ENCODE measurements around the gene PPP2R3B. TPM values are rescaled to one million over a fixed set of nuclear protein-coding genes. Genes with fewer than 3 reads are reported as not detected.

PPP2R3B gene
- total RNA-seq, 4 donors from 2014 or later = 7.8 to 27.9 (median 11.6) TPM

DNA sequence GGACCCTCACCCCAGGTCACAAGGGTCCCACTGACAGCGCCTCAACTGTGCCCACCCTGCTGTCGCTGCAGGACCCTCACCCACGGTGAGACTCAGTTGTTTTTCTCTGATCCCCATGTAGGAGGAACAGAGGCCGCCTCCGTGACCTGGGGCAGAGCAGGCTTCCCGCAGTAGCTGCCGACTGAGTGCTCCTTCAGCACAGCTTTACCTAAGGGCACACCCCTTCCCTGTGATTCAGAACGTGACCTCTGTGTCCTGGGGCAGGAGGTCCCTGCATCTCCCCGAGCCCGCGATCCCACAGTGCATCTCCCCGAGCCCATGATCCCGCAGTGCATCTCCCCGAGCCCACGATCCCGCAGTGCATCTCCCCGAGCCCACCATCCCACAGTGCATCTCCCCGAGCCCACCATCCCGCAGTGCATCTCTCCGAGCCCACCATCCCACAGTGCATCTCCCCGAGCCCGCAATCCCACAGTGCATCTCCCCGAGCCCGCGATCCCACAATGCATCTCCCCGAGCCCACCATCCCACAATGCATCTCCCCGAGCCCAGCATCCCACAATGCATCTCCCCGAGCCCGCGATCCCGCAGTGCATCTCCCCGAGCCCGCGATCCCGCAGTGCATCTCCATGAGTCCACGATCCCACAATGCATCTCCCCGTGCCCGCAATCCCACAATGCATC lies 23.6 kb downstream of the PPP2R3B start:
- H3K27ac ChIP-seq = no peak overlapping the region
- H3K4me3 ChIP-seq = no peak overlapping the region
- in situ Hi-C loops (cut with MboI; ENCODE audit: low pct_ligation_motif_present in 1 of 4, low pct_unique_long_range_greater_than_20kb in 1 of 4, low sequenced_read_pairs in 3 of 4) (no loop called here), intact Hi-C loops (cut with DNase I; ENCODE audit: low total_unique reads) (no loop called here)
- H3K27me3 ChIP-seq = no peaks in the 10 kb centered on the region
- no peaks in the 10 kb centered on the region for H3K4me1 ChIP-seq
- TF ChIP-seq POLR2A (IDR thresholded peaks at IDR 0.05) = no peak
- TF ChIP-seq, protein P1, sequence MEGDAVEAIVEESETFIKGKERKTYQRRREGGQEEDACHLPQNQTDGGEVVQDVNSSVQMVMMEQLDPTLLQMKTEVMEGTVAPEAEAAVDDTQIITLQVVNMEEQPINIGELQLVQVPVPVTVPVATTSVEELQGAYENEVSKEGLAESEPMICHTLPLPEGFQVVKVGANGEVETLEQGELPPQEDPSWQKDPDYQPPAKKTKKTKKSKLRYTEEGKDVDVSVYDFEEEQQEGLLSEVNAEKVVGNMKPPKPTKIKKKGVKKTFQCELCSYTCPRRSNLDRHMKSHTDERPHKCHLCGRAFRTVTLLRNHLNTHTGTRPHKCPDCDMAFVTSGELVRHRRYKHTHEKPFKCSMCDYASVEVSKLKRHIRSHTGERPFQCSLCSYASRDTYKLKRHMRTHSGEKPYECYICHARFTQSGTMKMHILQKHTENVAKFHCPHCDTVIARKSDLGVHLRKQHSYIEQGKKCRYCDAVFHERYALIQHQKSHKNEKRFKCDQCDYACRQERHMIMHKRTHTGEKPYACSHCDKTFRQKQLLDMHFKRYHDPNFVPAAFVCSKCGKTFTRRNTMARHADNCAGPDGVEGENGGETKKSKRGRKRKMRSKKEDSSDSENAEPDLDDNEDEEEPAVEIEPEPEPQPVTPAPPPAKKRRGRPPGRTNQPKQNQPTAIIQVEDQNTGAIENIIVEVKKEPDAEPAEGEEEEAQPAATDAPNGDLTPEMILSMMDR (IDR thresholded peaks at IDR 0.05) = no peak
- TF ChIP-seq EP300 (IDR thresholded peaks at IDR 0.05; ENCODE audit: low read depth) = no peak
- no peak for TF ChIP-seq POLR2AphosphoS5 (IDR thresholded peaks at IDR 0.05)
- DNase-seq = no peak
- 66 to 78% methylated on average over 25 to 37 of the region's 38 CpGs for WGBS, 2 donors (ENCODE audit: low coverage in 1 of 2)
- H3K9me3 ChIP-seq = peaks cover 7 to 11% of the 10 kb centered on the region in 2 donors
- peaks cover 0 to 10% (median 3%) of the 10 kb centered on the region in 4 donors for H3K36me3 ChIP-seq

DNA sequence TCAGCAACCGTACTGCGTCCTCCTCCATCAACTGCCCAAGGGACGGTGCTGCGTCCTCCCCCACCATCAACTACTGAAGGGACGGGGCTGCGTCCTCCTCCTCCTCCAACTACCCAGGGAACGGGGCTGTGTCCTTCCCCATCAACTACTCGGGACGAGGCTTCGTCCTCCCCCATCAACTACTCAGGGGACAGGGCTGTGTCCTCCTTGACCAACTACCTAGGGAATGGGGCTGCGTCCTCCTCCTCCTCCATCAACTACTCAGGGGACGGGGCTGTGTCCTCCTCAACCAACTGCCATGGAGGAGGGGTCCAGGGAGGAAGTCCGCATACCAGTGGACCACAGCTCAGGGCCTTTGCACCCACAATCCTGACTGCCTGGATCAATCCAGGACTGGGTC lies 24.4 kb downstream of the PPP2R3B start:
- no peak overlapping the region for H3K27ac ChIP-seq
- 96% methylated on average over 13 of the region's 13 CpGs; no CpG with 5 or more reads in 1 of the 2 donors for WGBS, 2 donors (ENCODE audit: low coverage in 1 of 2)
- no peaks in the 10 kb centered on the region for H3K4me1 ChIP-seq
- peaks cover 7 to 11% of the 10 kb centered on the region in 2 donors for H3K9me3 ChIP-seq
- H3K36me3 ChIP-seq = peaks cover 0 to 10% (median 3%) of the 10 kb centered on the region in 4 donors
- in situ Hi-C loops (cut with MboI; ENCODE audit: low pct_ligation_motif_present in 1 of 4, low pct_unique_long_range_greater_than_20kb in 1 of 4, low sequenced_read_pairs in 3 of 4) = no loop called here
- H3K4me3 ChIP-seq = no peak overlapping the region
- H3K27me3 ChIP-seq = no peaks in the 10 kb centered on the region
- no peak for DNase-seq
- TF ChIP-seq POLR2A (IDR thresholded peaks at IDR 0.05) = no peak
- TF ChIP-seq EP300 (IDR thresholded peaks at IDR 0.05; ENCODE audit: low read depth) = no peak
- no peak for TF ChIP-seq POLR2AphosphoS5 (IDR thresholded peaks at IDR 0.05)
- TF ChIP-seq, protein P1 (IDR thresholded peaks at IDR 0.05) = no peak
- intact Hi-C loops (cut with DNase I; ENCODE audit: low total_unique reads) = no loop called here

DNA sequence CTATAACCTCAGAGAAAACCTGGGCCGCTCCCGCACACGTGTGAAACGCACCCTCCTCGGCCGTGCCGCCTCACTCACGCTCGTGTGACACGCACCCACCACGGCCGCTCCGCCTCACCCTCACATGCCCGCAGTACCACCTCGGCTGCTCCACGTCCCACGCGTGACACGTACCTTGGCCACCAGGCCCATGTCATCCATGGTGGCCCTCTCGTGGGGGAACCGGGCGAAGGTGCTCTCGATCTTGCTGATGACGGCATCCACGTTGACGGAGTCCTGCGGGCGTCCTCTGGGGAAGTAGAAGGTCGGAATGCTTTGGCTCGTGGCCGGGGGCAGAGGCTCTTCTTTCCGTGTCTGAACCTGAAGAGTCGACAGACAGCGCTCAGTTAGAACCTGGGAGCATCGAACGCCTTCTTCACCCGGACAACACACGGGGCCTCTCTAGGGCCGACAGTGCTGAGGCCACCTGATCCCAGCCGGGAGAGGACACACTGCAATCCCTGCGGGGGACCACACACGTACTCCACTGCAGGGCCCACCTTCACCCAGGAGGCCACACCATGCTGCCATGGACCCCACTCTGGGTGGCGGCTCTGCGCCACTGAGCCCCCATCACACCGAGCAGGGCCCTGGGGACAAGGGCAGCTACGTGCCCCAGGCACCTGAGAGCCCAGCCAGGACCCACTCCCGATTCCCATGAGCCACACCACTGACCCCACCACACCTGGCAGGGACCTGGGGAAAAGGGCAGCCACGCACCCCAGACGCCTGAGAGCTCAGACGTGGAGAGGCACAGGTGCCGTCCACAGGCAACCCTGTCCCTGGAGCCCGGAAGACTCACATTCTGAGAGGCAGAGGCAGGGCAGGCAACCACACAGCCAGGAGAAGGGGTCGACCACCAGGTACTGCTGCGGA lies 25.2 kb downstream of the PPP2R3B start:
- in situ Hi-C loops (cut with MboI; ENCODE audit: low pct_ligation_motif_present in 1 of 4, low pct_unique_long_range_greater_than_20kb in 1 of 4, low sequenced_read_pairs in 3 of 4) = no loop called here
- Histone ChIP-seq H3K27me3 (no peaks in the 10 kb centered on the region), H3K27ac (no peak overlapping the region), H3K9me3 (peaks cover 7 to 11% of the 10 kb centered on the region in 2 donors), H3K36me3 (peaks cover 0 to 10% (median 3%) of the 10 kb centered on the region in 4 donors), H3K4me3 (no peak overlapping the region), H3K4me1 (no peaks in the 10 kb centered on the region)
- TF ChIP-seq POLR2A (IDR thresholded peaks at IDR 0.05) = no peak
- TF ChIP-seq EP300 (IDR thresholded peaks at IDR 0.05; ENCODE audit: low read depth) = no peak
- TF ChIP-seq, protein P1 (IDR thresholded peaks at IDR 0.05) = no peak
- no peak for TF ChIP-seq POLR2AphosphoS5 (IDR thresholded peaks at IDR 0.05)
- WGBS, 2 donors (ENCODE audit: low coverage in 1 of 2) = 99% methylated on average over 49 of the region's 54 CpGs; no CpG with 5 or more reads in 1 of the 2 donors
- no peak for DNase-seq
- intact Hi-C loops (cut with DNase I; ENCODE audit: low total_unique reads) = no loop called here

DNA sequence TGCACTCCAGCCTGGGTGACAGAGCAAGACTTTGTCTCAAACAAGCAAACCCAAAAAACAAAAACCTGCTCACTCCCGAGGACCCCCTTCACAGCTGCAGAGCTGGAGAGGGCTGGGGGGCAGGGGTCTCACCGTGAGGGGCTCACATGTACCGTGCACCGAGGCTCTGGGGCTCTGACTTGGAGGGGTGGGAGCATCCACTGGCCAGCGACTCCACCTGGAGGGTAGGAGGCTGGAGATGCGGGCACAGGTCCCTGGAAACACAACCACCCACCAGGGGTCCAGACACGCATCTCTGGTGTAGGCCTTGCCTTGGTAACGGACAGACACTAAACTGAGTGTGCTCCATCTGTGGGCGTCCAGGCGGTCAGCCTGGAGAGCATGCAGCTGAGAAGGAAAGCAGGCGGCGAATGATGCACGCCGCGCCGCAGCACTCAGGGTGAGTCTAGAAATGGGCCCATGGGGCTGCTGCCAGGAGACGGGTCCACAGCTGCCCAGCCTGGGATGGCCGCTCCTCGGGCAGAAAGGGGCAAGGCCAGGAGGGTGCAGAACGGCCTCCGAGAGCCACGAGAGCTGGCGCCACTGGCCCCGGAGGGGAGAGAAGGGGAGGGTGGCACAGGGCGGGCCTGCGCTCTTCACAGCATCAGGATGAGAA lies 26.1 kb downstream of the PPP2R3B start:
- Histone ChIP-seq H3K27me3 (no peaks in the 10 kb centered on the region), H3K36me3 (peaks cover 0 to 10% (median 3%) of the 10 kb centered on the region in 4 donors), H3K27ac (no peak overlapping the region), H3K9me3 (peaks cover 7 to 11% of the 10 kb centered on the region in 2 donors), H3K4me1 (no peaks in the 10 kb centered on the region), H3K4me3 (no peak overlapping the region)
- no peak for TF ChIP-seq POLR2AphosphoS5 (IDR thresholded peaks at IDR 0.05)
- 87% methylated on average over 26 of the region's 26 CpGs; no CpG with 5 or more reads in 1 of the 2 donors for whole genome bisulfite sequencing, 2 donors (ENCODE audit: low coverage in 1 of 2)
- in situ Hi-C loops (cut with MboI; ENCODE audit: low pct_ligation_motif_present in 1 of 4, low pct_unique_long_range_greater_than_20kb in 1 of 4, low sequenced_read_pairs in 3 of 4) (no loop called here), intact Hi-C loops (cut with DNase I; ENCODE audit: low total_unique reads) (no loop called here)
- DNase-seq = no peak
